Thyroid gland (tissue), 4 donors: ENCODE data around the gene APOD.

ENCODE experiments used
- CTCF ChIP-seq, 6 experiments: fragments of 200-600 bp in 3 of 6; fragments of 450-650 bp in 3 of 6; sonication (generic) in 3 of 6; IDR thresholded peaks; one replicate each; pipeline ENCODE4 v1.5.1; 2016 to 2019; ENCODE audit warnings: antibody characterized with exemption in 6 of 6, mild to moderate bottlenecking in 2 of 6, inconsistent platforms in 1 of 6, moderate library complexity in 1 of 6
- POLR2A ChIP-seq, 2 donors: fragments of 450-650 bp; IDR thresholded peaks; one replicate each; pipeline ENCODE4 v1.6.1; 2017; ENCODE audit warnings: antibody characterized with exemption in 2 of 2, mild to moderate bottlenecking in 2 of 2, moderate library complexity in 1 of 2

- TF ChIP-seq CTCF (IDR thresholded peaks at IDR 0.05) (no peak), POLR2A (IDR thresholded peaks at IDR 0.05) (no peak)
Measured at GRCh38 chr3:195532834-195533233, 50.9 kb downstream of the APOD start.
